GM06990 (cell line): ENCODE data around the gene AFF2.
A peak's percentile ranks its signal among the peaks of the same experiment; 100 is the strongest.

ENCODE experiments used
- DNase-seq: peaks from one replicate; pipeline ENCODE4 v3.0.0-alpha.2; 2011; ENCODE audit not compliant: insufficient read length; ENCODE audit errors: extremely low read depth
- H3K27me3 ChIP-seq: replicated peaks from 2 replicates; pipeline ENCODE4 v1.6.0; 2011; ENCODE audit warnings: low read length; ENCODE audit not compliant: control insufficient read depth, insufficient read depth
- H3K36me3 ChIP-seq: 2 replicates; pipeline ENCODE4 v1.5.1; 2011; ENCODE audit warnings: low read length; ENCODE audit not compliant: control insufficient read depth, insufficient read depth
- H3K4me3 ChIP-seq: replicated peaks from 2 replicates; pipeline ENCODE4 v1.5.1; 2011; ENCODE audit warnings: low read depth, mild to moderate bottlenecking, control low read depth, low read length
- CTCF ChIP-seq: IDR thresholded peaks from 2 replicates; pipeline ENCODE4 v1.5.1; 2011; ENCODE audit warnings: low read length, control low read depth, mild to moderate bottlenecking, inconsistent platforms; ENCODE audit not compliant: insufficient read depth, poor library complexity, severe bottlenecking

AFF2 gene

GRCh38 chrX:149040873-149041535 is 540.6 kb downstream of the AFF2 start:
- no peak for TF ChIP-seq CTCF
- DNase-seq, result peak; percentile 11
- H3K4me3 ChIP-seq, result no peak overlapping the region
- H3K36me3 ChIP-seq, result no peaks in the 10 kb centered on the region
- no peaks in the 10 kb centered on the region for H3K27me3 ChIP-seq

GRCh38 chrX:149043401-149043800 is 543.0 kb downstream of the AFF2 start:
- no peaks in the 10 kb centered on the region for H3K27me3 ChIP-seq
- no peak for DNase-seq
- TF ChIP-seq CTCF, result no peak
- H3K36me3 ChIP-seq, result no peaks in the 10 kb centered on the region
- no peak overlapping the region for H3K4me3 ChIP-seq

GRCh38 chrX:149044471-149044870 is 544.1 kb downstream of the AFF2 start:
- no peak for DNase-seq
- Histone ChIP-seq H3K4me3 (no peak overlapping the region), H3K36me3 (no peaks in the 10 kb centered on the region), H3K27me3 (no peaks in the 10 kb centered on the region)
- no peak for TF ChIP-seq CTCF

- DNase-seq, result no peak
- Histone ChIP-seq H3K4me3 (no peak overlapping the region), H3K36me3 (no peaks in the 10 kb centered on the region), H3K27me3 (no peaks in the 10 kb centered on the region)
- TF ChIP-seq CTCF, result no peak
These were observed 545.3 kb downstream of the AFF2 start for GRCh38 chrX:149045645-149046210.
